Colonic mucosa (tissue), 4 donors: Measurements from ENCODE around the gene MAD1L1. TPM values are rescaled to one million over a fixed set of nuclear protein-coding genes. Genes with fewer than 3 reads are reported as not detected.

Experiments
- DNase-seq: peaks from one replicate; pipeline ENCODE4 v3.0.0-alpha.2; 2020
- H3K27ac ChIP-seq: fragments of 200-600 bp; one replicate; pipeline ENCODE4 v1.8.0; 2021
- H3K27me3 ChIP-seq: fragments of 200-600 bp; one replicate; pipeline ENCODE4 v1.8.0; 2021
- H3K36me3 ChIP-seq: fragments of 200-600 bp; one replicate; pipeline ENCODE4 v1.8.0; 2021
- H3K4me1 ChIP-seq: fragments of 200-600 bp; one replicate; pipeline ENCODE4 v1.8.0; 2021; ENCODE audit warnings: mild to moderate bottlenecking
- H3K4me3 ChIP-seq: fragments of 200-600 bp; one replicate; pipeline ENCODE4 v1.8.0; 2021
- H3K9ac ChIP-seq, 2 donors: one replicate each; pipeline ENCODE4 v1.7.0; 2013; ENCODE audit warnings: control low read depth in 2 of 2, low read depth in 2 of 2, low read length in 2 of 2
- H3K9me3 ChIP-seq: fragments of 200-600 bp; one replicate; pipeline ENCODE4 v1.8.0; 2021
- intact Hi-C: fragments of 100-400 bp; cut with DNase I; formaldehyde crosslinking; loops from one replicate; pipeline ENCODE4 v1.14.1; 2022
- total RNA-seq, 2 donors: library from RNA; stranded (reverse); fragmentation: NEBNext Ultra II Directional in 1 of 2; extraction: Animal tissue kit (Norgen Biotek cat#: 25700) in 1 of 2; gene quantifications; one replicate each; pipeline ENCODE4 v1.2.1, GENCODE V29; 2021
- TF ChIP-seq, protein P1 (sequence below): fragments of 200-600 bp; IDR thresholded peaks from one replicate; pipeline ENCODE4 v1.8.0; 2022; ENCODE audit warnings: antibody characterized with exemption, mild to moderate bottlenecking
- donor health status: healthy.
- donor health status: DM: no; HTN: no; CAD: no.
- donor health status: DM: no; HTN: no; CAD: no.

MAD1L1 gene
- total RNA-seq, 2 donors from 2014 or later = 18.2 to 47.0 TPM

DNA sequence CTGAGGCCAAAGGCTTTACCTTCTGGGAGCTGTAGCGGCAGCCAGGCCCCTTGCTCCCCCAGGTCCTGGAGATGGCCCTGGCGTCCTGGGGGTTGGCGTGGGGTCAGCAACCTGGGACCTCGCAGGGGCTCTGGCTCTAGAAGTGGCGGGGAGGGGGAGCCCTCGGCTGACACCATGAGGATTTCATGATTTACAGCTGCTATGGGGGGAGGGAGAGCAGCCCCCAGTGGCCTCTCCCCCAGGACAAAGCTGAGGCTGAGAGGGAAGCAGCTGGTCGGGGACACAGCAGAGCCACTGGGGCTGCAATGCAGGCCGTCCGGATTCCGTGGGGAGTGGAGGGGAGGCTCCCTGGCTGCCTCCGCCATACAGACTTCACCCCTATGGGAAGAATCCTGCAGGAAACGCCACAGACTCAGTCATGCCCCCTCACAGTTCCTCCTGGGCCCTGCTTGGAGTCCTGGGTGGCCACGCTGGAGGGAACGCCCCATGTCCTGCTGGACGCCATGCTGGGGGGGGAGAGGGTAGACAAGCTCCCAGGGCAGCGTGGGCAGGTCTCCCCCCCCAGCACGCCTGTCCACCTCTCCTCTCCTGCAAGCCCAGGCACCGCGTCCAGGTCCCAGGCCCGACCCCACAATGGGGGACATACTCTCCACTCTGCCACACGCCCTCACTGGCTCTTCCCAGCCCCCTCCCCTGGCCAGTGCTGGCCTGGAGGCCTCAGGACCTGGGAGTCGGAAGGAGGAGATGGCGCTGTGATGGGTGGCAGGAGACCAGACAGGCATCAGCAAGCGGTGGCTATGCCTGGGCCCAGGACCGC is 319.1 kb downstream of the MAD1L1 start:
- Histone ChIP-seq H3K9ac (no peak overlapping the region), H3K27ac (no peak overlapping the region), H3K36me3 (no peaks in the 10 kb centered on the region), H3K9me3 (no peaks in the 10 kb centered on the region), H3K4me3 (no peak overlapping the region), H3K27me3 (no peaks in the 10 kb centered on the region), H3K4me1 (no peaks in the 10 kb centered on the region)
- TF ChIP-seq, protein P1, sequence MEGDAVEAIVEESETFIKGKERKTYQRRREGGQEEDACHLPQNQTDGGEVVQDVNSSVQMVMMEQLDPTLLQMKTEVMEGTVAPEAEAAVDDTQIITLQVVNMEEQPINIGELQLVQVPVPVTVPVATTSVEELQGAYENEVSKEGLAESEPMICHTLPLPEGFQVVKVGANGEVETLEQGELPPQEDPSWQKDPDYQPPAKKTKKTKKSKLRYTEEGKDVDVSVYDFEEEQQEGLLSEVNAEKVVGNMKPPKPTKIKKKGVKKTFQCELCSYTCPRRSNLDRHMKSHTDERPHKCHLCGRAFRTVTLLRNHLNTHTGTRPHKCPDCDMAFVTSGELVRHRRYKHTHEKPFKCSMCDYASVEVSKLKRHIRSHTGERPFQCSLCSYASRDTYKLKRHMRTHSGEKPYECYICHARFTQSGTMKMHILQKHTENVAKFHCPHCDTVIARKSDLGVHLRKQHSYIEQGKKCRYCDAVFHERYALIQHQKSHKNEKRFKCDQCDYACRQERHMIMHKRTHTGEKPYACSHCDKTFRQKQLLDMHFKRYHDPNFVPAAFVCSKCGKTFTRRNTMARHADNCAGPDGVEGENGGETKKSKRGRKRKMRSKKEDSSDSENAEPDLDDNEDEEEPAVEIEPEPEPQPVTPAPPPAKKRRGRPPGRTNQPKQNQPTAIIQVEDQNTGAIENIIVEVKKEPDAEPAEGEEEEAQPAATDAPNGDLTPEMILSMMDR = no peak
- intact Hi-C loops = no loop called here
- DNase-seq = no peak

DNA sequence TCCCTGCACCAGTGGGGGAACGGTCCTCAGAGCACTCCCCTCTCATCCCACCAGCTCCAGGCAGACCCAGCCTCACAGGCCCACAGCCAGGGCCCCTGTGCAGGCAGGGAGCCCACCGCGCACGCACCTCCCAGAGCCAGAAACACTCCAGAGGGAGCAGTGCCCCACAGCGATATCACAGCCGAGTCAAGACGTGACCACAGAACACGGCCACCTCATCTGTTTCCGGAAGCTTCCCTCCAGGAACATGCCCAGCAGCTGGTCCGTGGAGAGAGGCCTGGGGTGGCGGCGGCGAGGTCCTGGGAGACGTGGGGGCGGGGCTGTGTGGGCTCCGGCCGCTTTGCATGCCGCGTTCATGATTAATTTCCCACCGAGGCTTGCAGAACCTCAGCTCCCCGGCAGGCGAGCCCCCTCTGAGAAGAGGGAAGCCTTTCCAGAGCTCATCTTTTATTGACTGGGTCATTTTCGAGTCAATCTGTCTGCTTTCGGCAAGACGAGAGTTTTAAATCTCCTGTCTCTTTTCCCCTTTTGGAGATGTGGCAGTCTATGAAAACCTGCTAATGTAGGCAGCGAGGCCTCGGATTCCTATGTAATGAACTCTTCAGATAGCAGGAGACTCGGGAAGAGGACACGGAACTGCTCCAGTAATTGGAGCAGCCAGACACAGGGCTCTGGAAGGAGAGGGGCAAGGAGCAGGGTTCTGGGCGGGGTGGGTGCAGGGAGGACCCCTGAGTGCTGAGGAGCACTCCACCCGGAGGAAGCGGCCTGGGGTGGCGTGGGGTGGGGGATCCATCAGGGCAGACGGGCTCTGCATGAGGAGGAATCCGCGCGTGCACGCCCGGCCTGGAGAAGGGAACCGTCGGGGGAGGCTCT is 319.9 kb downstream of the MAD1L1 start:
- TF ChIP-seq, protein P1 = no peak
- no peak overlapping the region for H3K9ac ChIP-seq
- DNase-seq = no peak
- H3K27ac ChIP-seq = no peak overlapping the region
- intact Hi-C loops = no loop called here
- H3K4me3 ChIP-seq = no peak overlapping the region
- H3K4me1 ChIP-seq = no peaks in the 10 kb centered on the region
- no peaks in the 10 kb centered on the region for H3K9me3 ChIP-seq
- H3K36me3 ChIP-seq = no peaks in the 10 kb centered on the region
- no peaks in the 10 kb centered on the region for H3K27me3 ChIP-seq

DNA sequence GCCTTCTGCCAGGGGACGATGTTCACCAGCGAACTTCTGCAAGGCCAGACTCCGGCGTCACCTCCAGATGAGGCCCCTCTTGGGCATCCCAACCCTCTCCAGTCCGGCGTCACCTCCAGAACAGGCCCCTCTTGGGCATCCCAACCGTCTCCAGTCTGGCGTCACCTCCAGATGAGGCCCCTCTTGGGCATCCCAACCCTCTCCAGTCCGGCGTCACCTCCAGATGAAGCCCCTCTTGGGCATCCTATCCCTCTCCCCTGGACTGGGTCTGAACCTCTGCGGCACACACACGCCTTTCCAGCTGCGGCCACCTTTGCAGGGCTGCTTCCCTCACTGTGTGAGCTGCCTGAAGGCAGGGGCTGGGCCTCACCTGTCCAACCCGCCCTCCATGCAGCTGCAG is 321.2 kb downstream of the MAD1L1 start:
- intact Hi-C loops = no loop called here
- TF ChIP-seq, protein P1 = no peak
- Histone ChIP-seq H3K27me3 (no peaks in the 10 kb centered on the region), H3K9ac (no peak overlapping the region), H3K36me3 (no peaks in the 10 kb centered on the region), H3K9me3 (no peaks in the 10 kb centered on the region), H3K27ac (no peak overlapping the region), H3K4me1 (no peaks in the 10 kb centered on the region), H3K4me3 (no peak overlapping the region)
- DNase-seq = no peak

DNA sequence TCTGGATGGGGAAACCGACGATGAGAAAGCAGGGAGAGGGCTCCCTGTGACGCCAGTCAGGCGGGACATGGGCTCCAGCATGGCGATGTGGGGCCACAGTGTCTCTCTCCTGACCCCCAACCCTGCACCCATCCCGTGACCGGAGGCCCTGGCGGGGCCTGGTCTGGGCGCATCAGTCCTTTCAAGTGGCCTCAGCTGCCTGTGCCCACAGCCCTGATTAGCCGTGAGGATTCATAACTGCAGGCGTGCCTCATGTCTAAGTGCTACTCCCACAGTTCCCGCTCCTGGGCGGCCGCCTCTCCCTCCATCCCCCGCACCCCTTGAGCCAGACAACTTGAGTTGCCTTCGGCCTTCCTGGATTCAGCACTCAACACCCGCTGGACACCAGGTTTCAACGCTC is 321.9 kb downstream of the MAD1L1 start:
- H3K27me3 ChIP-seq = no peaks in the 10 kb centered on the region
- DNase-seq = no peak
- no peaks in the 10 kb centered on the region for H3K4me1 ChIP-seq
- no peak overlapping the region for H3K9ac ChIP-seq
- H3K9me3 ChIP-seq = no peaks in the 10 kb centered on the region
- H3K36me3 ChIP-seq = no peaks in the 10 kb centered on the region
- intact Hi-C loops = no loop called here
- TF ChIP-seq, protein P1 = no peak
- no peak overlapping the region for H3K27ac ChIP-seq
- H3K4me3 ChIP-seq = no peak overlapping the region

DNA sequence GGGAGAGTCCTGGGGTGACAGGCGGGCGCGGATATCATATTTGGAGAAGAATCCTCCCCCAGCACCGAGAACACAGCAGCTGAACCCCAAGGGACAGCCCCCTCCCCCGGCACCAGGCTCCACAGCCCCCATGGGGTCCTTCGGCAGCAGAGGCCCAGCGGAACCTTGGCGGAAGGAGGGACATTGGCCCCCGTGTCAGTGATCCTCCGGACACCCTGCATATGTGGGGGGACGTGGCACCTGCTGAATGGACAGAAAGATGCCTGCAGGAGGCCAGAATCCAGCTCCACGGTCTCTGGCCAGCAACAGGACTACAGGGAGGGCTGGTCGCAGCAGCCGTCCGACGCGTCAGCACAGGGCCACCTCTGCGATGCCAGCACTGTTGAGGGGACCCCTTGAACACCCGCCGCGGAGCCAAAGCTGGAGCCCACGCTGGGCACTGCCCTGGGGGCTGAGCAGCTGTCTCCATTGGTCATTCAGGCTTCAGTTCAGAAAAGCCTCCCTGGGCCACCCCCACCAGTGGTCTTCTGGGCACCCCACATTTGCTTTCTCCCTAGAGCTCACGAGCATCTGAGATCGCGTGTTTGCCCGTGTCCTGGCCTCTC is 322.6 kb downstream of the MAD1L1 start:
- Histone ChIP-seq H3K27me3 (no peaks in the 10 kb centered on the region), H3K36me3 (no peaks in the 10 kb centered on the region), H3K4me3 (no peak overlapping the region), H3K9me3 (no peaks in the 10 kb centered on the region), H3K4me1 (no peaks in the 10 kb centered on the region), H3K27ac (no peak overlapping the region), H3K9ac (no peak overlapping the region)
- TF ChIP-seq, protein P1 = no peak
- no peak for DNase-seq
- intact Hi-C loops = no loop called here
